ENCODE measurements around the gene SPIN1. TPM values are rescaled to one million over a fixed set of nuclear protein-coding genes. Genes with fewer than 3 reads are reported as not detected.

Gene SPIN1
- total RNA-seq, 1 donor from 2014 or later, result 89.5 TPM

DNA sequence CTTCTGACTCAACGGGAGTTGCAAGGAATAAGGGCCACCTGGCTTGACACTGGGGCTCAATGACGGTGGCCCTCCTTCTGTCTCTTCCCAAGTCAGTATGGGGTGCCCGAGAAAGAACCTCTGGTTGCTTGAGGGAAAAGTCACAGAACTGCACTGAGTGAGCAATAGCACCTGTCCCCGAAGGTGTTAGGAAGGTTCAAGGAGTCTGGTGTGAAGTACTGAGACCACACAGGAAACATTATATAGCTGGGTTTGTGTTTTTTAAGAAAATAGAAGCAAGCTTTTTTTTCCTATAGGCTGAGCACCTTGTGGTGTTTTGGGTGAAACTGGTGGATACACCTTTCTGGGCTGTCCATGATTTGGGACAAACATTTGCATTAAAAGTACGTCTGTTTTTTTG, 62.9 kb downstream of the SPIN1 start:
- no peaks in the 10 kb centered on the region for H3K27me3 ChIP-seq (ENCODE audit: control insufficient read depth, insufficient read depth, low read length)
- no peak for FAIRE-seq
- no peak overlapping the region for H3K4me3 ChIP-seq (ENCODE audit: low read depth, low read length)
- DNase-seq (ENCODE audit: low read depth), result no peak
- TF ChIP-seq, protein P1, sequence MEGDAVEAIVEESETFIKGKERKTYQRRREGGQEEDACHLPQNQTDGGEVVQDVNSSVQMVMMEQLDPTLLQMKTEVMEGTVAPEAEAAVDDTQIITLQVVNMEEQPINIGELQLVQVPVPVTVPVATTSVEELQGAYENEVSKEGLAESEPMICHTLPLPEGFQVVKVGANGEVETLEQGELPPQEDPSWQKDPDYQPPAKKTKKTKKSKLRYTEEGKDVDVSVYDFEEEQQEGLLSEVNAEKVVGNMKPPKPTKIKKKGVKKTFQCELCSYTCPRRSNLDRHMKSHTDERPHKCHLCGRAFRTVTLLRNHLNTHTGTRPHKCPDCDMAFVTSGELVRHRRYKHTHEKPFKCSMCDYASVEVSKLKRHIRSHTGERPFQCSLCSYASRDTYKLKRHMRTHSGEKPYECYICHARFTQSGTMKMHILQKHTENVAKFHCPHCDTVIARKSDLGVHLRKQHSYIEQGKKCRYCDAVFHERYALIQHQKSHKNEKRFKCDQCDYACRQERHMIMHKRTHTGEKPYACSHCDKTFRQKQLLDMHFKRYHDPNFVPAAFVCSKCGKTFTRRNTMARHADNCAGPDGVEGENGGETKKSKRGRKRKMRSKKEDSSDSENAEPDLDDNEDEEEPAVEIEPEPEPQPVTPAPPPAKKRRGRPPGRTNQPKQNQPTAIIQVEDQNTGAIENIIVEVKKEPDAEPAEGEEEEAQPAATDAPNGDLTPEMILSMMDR (IDR thresholded peaks at IDR 0.05; ENCODE audit: insufficient read depth, low read length, severe bottlenecking), result no peak
- H3K36me3 ChIP-seq (ENCODE audit: control insufficient read depth, insufficient read depth, low read length), result peaks cover 4% of the 10 kb centered on the region

DNA sequence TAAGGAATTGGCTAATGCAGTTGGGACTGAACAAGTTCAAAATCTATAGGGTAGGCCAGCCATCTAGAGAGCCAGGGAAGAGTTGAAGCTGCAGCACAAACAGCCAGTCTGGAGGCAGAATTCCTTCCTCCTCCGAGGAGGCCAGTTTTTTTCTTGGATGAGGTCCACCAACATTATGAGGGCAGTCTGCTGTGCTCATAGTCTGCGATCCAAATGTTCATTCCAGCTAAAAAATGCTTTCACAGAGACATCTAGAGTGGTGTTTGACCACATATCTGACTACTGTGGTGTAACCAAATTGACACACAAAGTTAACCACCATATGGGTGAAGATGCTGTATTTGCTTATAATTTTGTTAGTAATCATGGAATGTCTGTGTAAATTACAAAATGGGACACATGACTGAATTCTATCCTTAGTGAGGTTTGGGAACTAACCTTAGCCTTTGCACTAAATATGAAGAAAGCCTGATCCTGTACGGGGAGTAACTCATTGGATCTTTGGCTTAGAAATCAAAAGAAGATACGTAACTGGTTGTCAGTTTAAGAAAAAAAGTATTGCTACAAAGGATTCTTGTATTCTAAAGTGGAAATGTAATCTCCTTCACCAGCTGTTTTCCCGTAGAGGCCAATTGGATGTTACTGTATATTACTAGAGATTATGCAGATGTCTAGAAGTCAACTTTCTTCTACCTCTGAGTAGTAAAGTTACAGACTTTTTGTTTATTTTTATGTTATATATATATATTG, 70.6 kb downstream of the SPIN1 start:
- H3K36me3 ChIP-seq (ENCODE audit: control insufficient read depth, insufficient read depth, low read length), result no peaks in the 10 kb centered on the region
- DNase-seq (ENCODE audit: low read depth) (no peak), FAIRE-seq (no peak)
- no peaks in the 10 kb centered on the region for H3K27me3 ChIP-seq (ENCODE audit: control insufficient read depth, insufficient read depth, low read length)
- TF ChIP-seq, protein P1 (IDR thresholded peaks at IDR 0.05; ENCODE audit: insufficient read depth, low read length, severe bottlenecking), result no peak
- H3K4me3 ChIP-seq (ENCODE audit: low read depth, low read length), result no peak overlapping the region

DNA sequence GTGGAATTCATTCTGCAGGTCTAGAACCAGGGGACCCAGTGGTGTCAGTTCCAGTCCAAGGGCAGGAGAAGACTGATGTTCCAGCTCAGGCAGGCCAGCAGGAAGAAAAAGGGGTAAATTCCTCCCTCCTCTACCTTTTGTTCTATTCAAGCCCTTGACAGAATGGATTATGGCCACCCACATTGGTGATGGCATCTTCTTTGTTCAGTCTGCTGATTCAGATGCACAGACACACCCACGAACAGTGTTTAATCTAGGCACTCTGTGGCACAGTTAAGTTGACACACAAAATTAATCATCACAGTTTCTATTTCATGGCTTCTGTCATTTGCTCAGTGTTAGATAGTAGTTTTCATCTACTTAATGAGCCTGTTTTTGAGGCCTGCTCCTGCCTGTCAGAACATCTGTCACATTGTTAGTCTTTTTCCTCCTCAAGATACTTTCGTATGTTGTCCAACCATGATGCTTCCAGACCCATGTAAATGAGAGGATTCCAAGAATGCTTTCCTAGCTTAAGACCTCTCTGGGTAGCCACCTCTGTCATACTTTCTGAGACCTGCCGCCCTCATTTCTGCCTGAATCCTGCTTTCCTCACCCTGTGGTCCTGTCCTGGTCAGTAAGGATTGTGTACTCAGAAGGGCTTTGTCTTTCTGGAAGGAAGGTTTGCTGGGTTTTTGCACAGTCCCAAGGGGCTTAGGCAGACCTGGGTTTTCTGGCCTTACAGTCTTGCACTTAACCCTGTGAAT, 72.5 kb downstream of the SPIN1 start:
- Histone ChIP-seq H3K4me3 (ENCODE audit: low read depth, low read length) (no peak overlapping the region), H3K27me3 (ENCODE audit: control insufficient read depth, insufficient read depth, low read length) (no peaks in the 10 kb centered on the region), H3K36me3 (ENCODE audit: control insufficient read depth, insufficient read depth, low read length) (no peaks in the 10 kb centered on the region)
- FAIRE-seq, result no peak
- TF ChIP-seq, protein P1 (IDR thresholded peaks at IDR 0.05; ENCODE audit: insufficient read depth, low read length, severe bottlenecking), result no peak
- DNase-seq (ENCODE audit: low read depth), result peak; percentile 84

- no peaks in the 10 kb centered on the region for H3K27me3 ChIP-seq (ENCODE audit: control insufficient read depth, insufficient read depth, low read length)
- H3K36me3 ChIP-seq (ENCODE audit: control insufficient read depth, insufficient read depth, low read length), result no peaks in the 10 kb centered on the region
- FAIRE-seq (peak; percentile 7), DNase-seq (ENCODE audit: low read depth) (peak; percentile 91)
- TF ChIP-seq, protein P1 (IDR thresholded peaks at IDR 0.05; ENCODE audit: insufficient read depth, low read length, severe bottlenecking), result no peak
- no peak overlapping the region for H3K4me3 ChIP-seq (ENCODE audit: low read depth, low read length)
These were observed 73.9 kb downstream of the SPIN1 start for GRCh38 chr9:88462191-88462590.

GRCh38 chr9:88464851-88465250, 76.6 kb downstream of the SPIN1 start:
- no peak overlapping the region for H3K4me3 ChIP-seq (ENCODE audit: low read depth, low read length)
- FAIRE-seq (no peak), DNase-seq (ENCODE audit: low read depth) (peak; percentile 88)
- TF ChIP-seq, protein P1 (IDR thresholded peaks at IDR 0.05; ENCODE audit: insufficient read depth, low read length, severe bottlenecking), result no peak
- peaks cover 2% of the 10 kb centered on the region for H3K36me3 ChIP-seq (ENCODE audit: control insufficient read depth, insufficient read depth, low read length)
- no peaks in the 10 kb centered on the region for H3K27me3 ChIP-seq (ENCODE audit: control insufficient read depth, insufficient read depth, low read length)

Data from bronchial epithelial cell (primary cell).